SH-SY5Y (cell line): ENCODE measurements around the gene USP21.

Experiments used
- GATA2 ChIP-seq: IDR thresholded peaks from 2 replicates; pipeline ENCODE4 v1.6.1; 2011; ENCODE audit warnings: mild to moderate bottlenecking, low read depth, low read length
- GATA3 ChIP-seq: IDR thresholded peaks from 2 replicates; pipeline ENCODE4 v1.6.1; 2011; ENCODE audit warnings: low read depth, mild to moderate bottlenecking, low read length, moderate library complexity

DNA sequence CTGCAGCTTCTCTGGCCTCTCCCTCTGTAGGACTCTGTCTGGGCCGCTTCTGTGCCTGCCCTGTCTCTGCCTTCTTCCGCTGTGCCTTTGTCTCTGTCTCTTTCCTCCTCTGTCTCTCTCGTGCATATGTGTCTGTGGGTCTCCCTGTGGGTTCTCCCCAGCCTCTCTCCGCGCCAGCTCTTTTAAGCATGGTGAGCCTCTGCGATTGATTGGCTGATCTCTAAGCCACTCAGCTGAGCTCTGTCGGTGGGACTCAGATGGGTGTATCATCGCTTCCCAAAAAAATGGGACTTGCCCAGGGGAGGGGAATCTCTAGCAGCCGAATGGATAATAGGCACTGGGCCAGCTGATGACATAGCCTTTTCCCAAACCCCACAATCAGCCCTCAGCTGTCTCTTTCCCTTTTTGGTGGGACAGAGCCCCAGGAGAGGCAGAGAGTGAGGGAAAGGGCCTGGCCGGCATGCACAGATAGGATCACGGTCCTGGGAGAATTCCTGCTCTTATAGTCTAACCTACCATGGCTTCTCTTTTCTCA lies 39.7 kb downstream of the USP21 start, which contains the start of gene ADAMTS4:
- TF ChIP-seq GATA3: no peak
- TF ChIP-seq GATA2: no peak
